HepG2 (cell line): Measurements from ENCODE around the gene FOLR2. TPM values are rescaled to one million over a fixed set of nuclear protein-coding genes. Genes with fewer than 3 reads are reported as not detected.

ENCODE experiments used
- ATAC-seq: fragments of 200-7000 bp; cut with Tn5 transposase; 3 replicates; pipeline ENCODE4 v1.9.1; 2020; ENCODE audit warnings: mild to moderate bottlenecking, moderate library complexity
- BruUV-seq: library from RNA; stranded (reverse); fragments of 400-500 nt; replicated peaks from 2 replicates; lab custom pipeline; 2021; lab: Mats Ljungman, UMichigan
- CTCF ChIA-PET: fragments of 300-600 bp; formaldehyde crosslinking; extraction: SDS; loops from one replicate; lab custom pipeline; 2021; ENCODE audit warnings: low total read pairs, inconsistent platforms, low intra/inter-chr PET ratio; lab: Yijun Ruan, JAX
- POLR2A ChIA-PET: fragments of 350-600 bp; sonication (Branson Sonifier 250); formaldehyde crosslinking; loops from one replicate; lab custom pipeline; 2020; ENCODE audit warnings: antibody characterized with exemption, inconsistent platforms; lab: Yijun Ruan, JAX
- DNase-seq: peaks from one replicate; pipeline ENCODE4 v3.0.0-alpha.2; 2015; ENCODE audit warnings: low spot score
- FAIRE-seq: peaks from 3 replicates; lab custom pipeline; 2011; peaks lifted over from hg19 to GRCh38; lab: Jason Lieb, UNC
- H2AFZ ChIP-seq: one replicate; pipeline ENCODE4 v1.6.1; 2011; ENCODE audit warnings: low read length, inconsistent platforms
- H3K27ac ChIP-seq: fragments of 300-600 bp; 3 replicates; pipeline ENCODE4 v1.8.0; 2011; ENCODE audit warnings: mixed run types, mild to moderate bottlenecking, mixed read lengths, low read length, inconsistent platforms; ENCODE audit not compliant: insufficient read depth; ENCODE audit errors: extremely low read length
- H3K27me3 ChIP-seq, 2 experiments: fragments of 200-600 bp in 1 of 2; 2 replicates in 1 of 2; 3 replicates in 1 of 2; pipeline versions ENCODE4 v1.6.0 to v1.8.0; 2011; ENCODE audit warnings: low read length in 2 of 2, mild to moderate bottlenecking in 2 of 2, moderate library complexity in 2 of 2, inconsistent platforms in 1 of 2; ENCODE audit not compliant: insufficient read depth in 2 of 2, control insufficient read depth in 1 of 2
- H3K36me3 ChIP-seq, 2 experiments: fragments of 200-600 bp in 1 of 2; replicated peaks in 1 of 2; 2 replicates in 1 of 2; 3 replicates in 1 of 2; pipeline versions ENCODE4 v1.5.1 to v1.8.0; 2011; ENCODE audit warnings: low read length in 2 of 2, inconsistent platforms in 1 of 2; ENCODE audit not compliant: insufficient read depth in 2 of 2, control insufficient read depth in 1 of 2
- H3K4me1 ChIP-seq: 2 replicates; pipeline ENCODE4 v1.5.1; 2012; ENCODE audit warnings: low read length, inconsistent platforms; ENCODE audit not compliant: insufficient read depth
- H3K4me2 ChIP-seq: 2 replicates; pipeline ENCODE4 v1.6.0; 2011; ENCODE audit warnings: low read depth, low read length, inconsistent platforms
- H3K4me3 ChIP-seq, 3 experiments: fragments of 200-600 bp in 1 of 3; sonication (generic), shearing (Covaris generic) in 1 of 3; replicated peaks in 1 of 3; 2 replicates each; pipeline ENCODE4 v1.5.1; 2011 to 2016; ENCODE audit warnings: low read length in 3 of 3, inconsistent platforms in 2 of 3, low read depth in 2 of 3, mild to moderate bottlenecking in 2 of 3, control low read depth in 1 of 3, mixed read lengths in 1 of 3; ENCODE audit not compliant: insufficient read depth in 1 of 3
- H3K79me2 ChIP-seq: one replicate; pipeline ENCODE4 v1.6.1; 2011; ENCODE audit warnings: low read length, inconsistent platforms; ENCODE audit not compliant: insufficient read depth
- H3K9ac ChIP-seq: 2 replicates; pipeline ENCODE4 v1.6.0; 2011; ENCODE audit warnings: mild to moderate bottlenecking, low read depth, low read length, inconsistent platforms; ENCODE audit not compliant: insufficient read depth
- H3K9me3 ChIP-seq: 2 replicates; pipeline ENCODE4 v1.5.1; 2012; ENCODE audit warnings: mild to moderate bottlenecking, low read length
- H4K20me1 ChIP-seq: 2 replicates; pipeline ENCODE4 v1.6.0; 2011; ENCODE audit warnings: inconsistent platforms, mild to moderate bottlenecking, low read length, moderate library complexity; ENCODE audit not compliant: insufficient read depth
- ATF7-NPFF ChIP-seq: sonication (generic); formaldehyde crosslinking; IDR thresholded peaks from 2 replicates; pipeline ENCODE4 v1.8.1; 2023; ENCODE audit warnings: mild to moderate bottlenecking, low read depth, missing genetic modification reagents, moderate library complexity
- CCAR2 ChIP-seq: fragments of 200-400 bp; formaldehyde crosslinking; optimal IDR thresholded peaks from 2 replicates; pipeline ENCODE3; 2018; ENCODE audit warnings: low read depth, mild to moderate bottlenecking, low read length, moderate library complexity
- HOXA7 ChIP-seq: sonication (generic); formaldehyde crosslinking; IDR thresholded peaks from 2 replicates; pipeline ENCODE4 v1.8.1; 2022; ENCODE audit warnings: mild to moderate bottlenecking, missing genetic modification reagents, moderate library complexity
- KDM2A ChIP-seq: sonication (generic); formaldehyde crosslinking; IDR thresholded peaks from 2 replicates; pipeline ENCODE4 v1.4.0; 2020; ENCODE audit warnings: low read depth, missing genetic modification reagents, borderline replicate concordance
- KLF16 ChIP-seq, 2 experiments: sonication (generic) in 1 of 2; formaldehyde crosslinking in 1 of 2; IDR thresholded peaks; 2 replicates each; pipeline versions ENCODE4 v1.6.1 to v1.8.0; 2016 to 2023; ENCODE audit warnings: missing genetic modification reagents in 2 of 2, missing compliant biosample characterization in 1 of 2
- MIXL1 ChIP-seq: IDR thresholded peaks from 2 replicates; pipeline ENCODE4 v1.6.1; 2016
- MYPOP ChIP-seq: sonication (generic); formaldehyde crosslinking; IDR thresholded peaks from 2 replicates; pipeline ENCODE4 v1.8.1; 2023; ENCODE audit warnings: mild to moderate bottlenecking, moderate library complexity, missing genetic modification reagents
- NCOA2 ChIP-seq: sonication (generic); formaldehyde crosslinking; IDR thresholded peaks from 2 replicates; pipeline ENCODE4 v1.8.0; 2022; ENCODE audit warnings: inconsistent platforms
- NR0B2 ChIP-seq: sonication (generic); formaldehyde crosslinking; IDR thresholded peaks from 2 replicates; pipeline ENCODE4 v1.4.0; 2020; ENCODE audit warnings: mild to moderate bottlenecking, missing genetic modification reagents
- WIZ ChIP-seq: sonication (generic); formaldehyde crosslinking; IDR thresholded peaks from 2 replicates; pipeline ENCODE4 v1.5.1; 2020; ENCODE audit warnings: mild to moderate bottlenecking, missing genetic modification reagents
- ZNF232 ChIP-seq: sonication (generic); formaldehyde crosslinking; IDR thresholded peaks from 2 replicates; pipeline ENCODE4 v1.4.0; 2020; ENCODE audit warnings: missing genetic modification reagents, borderline replicate concordance
- ZNF562 ChIP-seq: sonication (generic); formaldehyde crosslinking; IDR thresholded peaks from 2 replicates; pipeline ENCODE4 v1.8.0; 2022; ENCODE audit warnings: missing genetic modification reagents, borderline replicate concordance
- ZSCAN22 ChIP-seq: sonication (generic); formaldehyde crosslinking; IDR thresholded peaks from 2 replicates; pipeline ENCODE4 v1.4.0; 2020; ENCODE audit warnings: mild to moderate bottlenecking, missing genetic modification reagents
- WGBS: methylation state at CpG from one replicate; pipeline ENCODE4 v1.1.6; 2017; ENCODE audit warnings: low lambda C conversion rate; 5-methylcytosine and 5-hydroxymethylcytosine counted together
- in situ Hi-C: cut with HindIII; loops from 2 replicates; pipeline ENCODE4 v1.10.0; 2017; ENCODE audit warnings: low pct_unique_long_range_greater_than_20kb; ENCODE audit not compliant: extremely low pct_ligation_motif_present
- intact Hi-C: fragments of 100-400 bp; cut with micrococcal nuclease; formaldehyde crosslinking; loops from one replicate; pipeline ENCODE4 v1.10.0; 2022; ENCODE audit not compliant: unreplicated experiment
- polyA plus RNA-seq, 8 experiments: library from polyadenylated mRNA; depleted of rRNA in 3 of 8; stranded (reverse) in 7 of 8; unstranded in 1 of 8; fragments of >200 nt; fragmentation: Illumina TruSeq in 4 of 8; extraction: Trizol in 4 of 8; gene quantifications; 2 replicates each; pipeline versions ENCODE4 v1.2.1 to v1.2.3, GENCODE V29; 2011 to 2016; ENCODE audit warnings: low read depth in 4 of 8, missing spikeins in 1 of 8, mixed read lengths in 1 of 8; ENCODE audit not compliant: insufficient read depth in 1 of 8
- total RNA-seq, 5 experiments: library from RNA; depleted of rRNA; stranded (reverse); fragments of >200 nt; fragmentation: Illumina TruSeq; extraction: Trizol; gene quantifications; 2 replicates each; pipeline ENCODE4 v1.2.3, GENCODE V29; 2016; ENCODE audit warnings: low read depth in 1 of 5

FOLR2 gene
- total and polyA plus RNA-seq, 2 of the 13 experiments (the other 11 are each of a cell fraction or from before 2014, with no cell fraction given), result 0.09 TPM; not detected in 1

- Histone ChIP-seq H3K9ac (no peak overlapping the region), H3K4me1 (peaks cover 12% of the 10 kb centered on the region), H3K79me2 (no peaks in the 10 kb centered on the region), H2AFZ (no peak overlapping the region), H3K36me3 (peaks cover 16 to 48% of the 10 kb centered on the region in 2 experiments; a peak in 4 of 5 replicates), H3K4me3 (no peak overlapping the region), H3K27me3 (peaks cover 1 to 10% of the 10 kb centered on the region in 2 experiments; a peak in 4 of 5 replicates), H3K9me3 (no peaks in the 10 kb centered on the region), H3K27ac (no peak overlapping the region), H3K4me2 (no peak overlapping the region), H4K20me1 (no peaks in the 10 kb centered on the region)
- no peak for FAIRE-seq
- ChIA-PET CTCF (no interaction called here), POLR2A (interaction anchor here (1.2 kb wide), 1 partner anchor 199 kb away, joined by 3 read pairs; the partner anchor contains the start of gene CLPB)
- 98% methylated on average over 8 of the region's 17 CpGs for WGBS
- intact Hi-C loops (no loop called here), in situ Hi-C loops (no loop called here)
- ATAC-seq, result no peak
- DNase-seq, result no peak
- no TSS peak for BruUV-seq
- TF ChIP-seq ZSCAN22 (no peak), MYPOP (no peak), MIXL1 (CRISPR knock-in tag) (no peak), KLF16 (CRISPR knock-in tag; IDR thresholded peaks at IDR 0.05) (no peak), ZNF232 (CRISPR knock-in tag) (no peak), ZNF562 (no peak), KDM2A (no peak), NR0B2 (CRISPR knock-in tag) (no peak), NCOA2 (CRISPR knock-in tag) (no peak), ATF7-NPFF (CRISPR knock-in tag) (no peak), CCAR2 (no peak), HOXA7 (CRISPR knock-in tag) (no peak), WIZ (CRISPR knock-in tag) (no peak)
These were observed 18.9 kb downstream of the FOLR2 start for GRCh38 chr11:72235351-72236057.
